HepG2 (cell line): Measurements from ENCODE around the gene OGA. TPM values are rescaled to one million over a fixed set of nuclear protein-coding genes. Genes with fewer than 3 reads are reported as not detected.

Experiments
- ARID2 ChIP-seq: sonication (generic); formaldehyde crosslinking; IDR thresholded peaks from 2 replicates; pipeline ENCODE4 v1.8.1; 2022; ENCODE audit warnings: mild to moderate bottlenecking, missing genetic modification reagents, borderline replicate concordance
- ASH2L ChIP-seq: fragments of 300-600, 200-600 bp; sonication (generic); IDR thresholded peaks from 2 replicates; pipeline ENCODE4 v1.7.0; 2017; ENCODE audit warnings: low read depth, mild to moderate bottlenecking, moderate library complexity, mixed read lengths, low read length; ENCODE audit not compliant: insufficient read length
- DNMT1 ChIP-seq: sonication (generic); formaldehyde crosslinking; IDR thresholded peaks from 2 replicates; pipeline ENCODE4 v1.5.1; 2020; ENCODE audit warnings: mild to moderate bottlenecking, missing genetic modification reagents
- ELF4 ChIP-seq: sonication (generic); formaldehyde crosslinking; IDR thresholded peaks from 2 replicates; pipeline ENCODE4 v1.5.0; 2020; ENCODE audit warnings: missing genetic modification reagents, mild to moderate bottlenecking, moderate library complexity, borderline replicate concordance
- GATAD2A ChIP-seq: IDR thresholded peaks from 2 replicates; pipeline ENCODE4 v1.6.1; 2016
- NFE2 ChIP-seq: sonication (generic); formaldehyde crosslinking; IDR thresholded peaks from 2 replicates; pipeline ENCODE4 v1.4.0; 2020; ENCODE audit warnings: missing genetic modification reagents
- ZMYM2 ChIP-seq: sonication (generic); formaldehyde crosslinking; IDR thresholded peaks from 2 replicates; pipeline ENCODE4 v1.8.0; 2022; ENCODE audit warnings: mild to moderate bottlenecking, missing genetic modification reagents
- ZMYM4 ChIP-seq: sonication (generic); formaldehyde crosslinking; IDR thresholded peaks from 2 replicates; pipeline ENCODE4 v1.8.1; 2023; ENCODE audit warnings: mild to moderate bottlenecking, missing genetic modification reagents
- ZNF343 ChIP-seq: sonication (generic); formaldehyde crosslinking; IDR thresholded peaks from 2 replicates; pipeline ENCODE4 v1.4.0; 2020; ENCODE audit warnings: mild to moderate bottlenecking, missing genetic modification reagents
- ZNF510 ChIP-seq: sonication (generic); formaldehyde crosslinking; IDR thresholded peaks from 2 replicates; pipeline ENCODE4 v1.4.0; 2020; ENCODE audit warnings: low read depth, mild to moderate bottlenecking, missing genetic modification reagents
- ZNF547 ChIP-seq: sonication (generic); formaldehyde crosslinking; IDR thresholded peaks from 2 replicates; pipeline ENCODE4 v1.5.1; 2020; ENCODE audit warnings: mild to moderate bottlenecking, missing genetic modification reagents
- polyA plus RNA-seq, 8 experiments: library from polyadenylated mRNA; depleted of rRNA in 3 of 8; stranded (reverse) in 7 of 8; unstranded in 1 of 8; fragments of >200 nt; fragmentation: Illumina TruSeq in 4 of 8; extraction: Trizol in 4 of 8; gene quantifications; 2 replicates each; pipeline versions ENCODE4 v1.2.1 to v1.2.3, GENCODE V29; 2011 to 2016; ENCODE audit warnings: low read depth in 4 of 8, missing spikeins in 1 of 8, mixed read lengths in 1 of 8; ENCODE audit not compliant: insufficient read depth in 1 of 8
- total RNA-seq, 5 experiments: library from RNA; depleted of rRNA; stranded (reverse); fragments of >200 nt; fragmentation: Illumina TruSeq; extraction: Trizol; gene quantifications; 2 replicates each; pipeline ENCODE4 v1.2.3, GENCODE V29; 2016; ENCODE audit warnings: low read depth in 1 of 5
- TF ChIP-seq, protein P1 (sequence below): sonication (generic); formaldehyde crosslinking; IDR thresholded peaks from 2 replicates; pipeline ENCODE4 v1.5.0; 2020; ENCODE audit warnings: mild to moderate bottlenecking, missing genetic modification reagents, borderline replicate concordance
- TF ChIP-seq, protein P2 (sequence below): sonication (generic); formaldehyde crosslinking; IDR thresholded peaks from 2 replicates; pipeline ENCODE4 v1.8.1; 2023; ENCODE audit warnings: mild to moderate bottlenecking, moderate library complexity, missing genetic modification reagents
- TF ChIP-seq, protein P3 (sequence below): sonication (generic); formaldehyde crosslinking; IDR thresholded peaks from 2 replicates; pipeline ENCODE4 v1.4.0; 2020; ENCODE audit warnings: missing genetic modification reagents
- TF ChIP-seq, protein P4 (sequence below): IDR thresholded peaks from 2 replicates; pipeline ENCODE4 v1.6.1; 2016; ENCODE audit warnings: low read depth
- TF ChIP-seq, protein P5 (sequence below): sonication (generic); formaldehyde crosslinking; IDR thresholded peaks from 2 replicates; pipeline ENCODE4 v1.4.0; 2020; ENCODE audit warnings: mild to moderate bottlenecking, missing genetic modification reagents
- TF ChIP-seq, protein P6 (sequence below): IDR thresholded peaks from 2 replicates; pipeline ENCODE4 v1.6.1; 2016; ENCODE audit warnings: mild to moderate bottlenecking, missing biosample characterization, missing genetic modification reagents

Gene OGA
- total and polyA plus RNA-seq, 2 of the 13 experiments (the other 11 are each of a cell fraction or from before 2014, with no cell fraction given), result 33.2 to 39.8 TPM

DNA sequence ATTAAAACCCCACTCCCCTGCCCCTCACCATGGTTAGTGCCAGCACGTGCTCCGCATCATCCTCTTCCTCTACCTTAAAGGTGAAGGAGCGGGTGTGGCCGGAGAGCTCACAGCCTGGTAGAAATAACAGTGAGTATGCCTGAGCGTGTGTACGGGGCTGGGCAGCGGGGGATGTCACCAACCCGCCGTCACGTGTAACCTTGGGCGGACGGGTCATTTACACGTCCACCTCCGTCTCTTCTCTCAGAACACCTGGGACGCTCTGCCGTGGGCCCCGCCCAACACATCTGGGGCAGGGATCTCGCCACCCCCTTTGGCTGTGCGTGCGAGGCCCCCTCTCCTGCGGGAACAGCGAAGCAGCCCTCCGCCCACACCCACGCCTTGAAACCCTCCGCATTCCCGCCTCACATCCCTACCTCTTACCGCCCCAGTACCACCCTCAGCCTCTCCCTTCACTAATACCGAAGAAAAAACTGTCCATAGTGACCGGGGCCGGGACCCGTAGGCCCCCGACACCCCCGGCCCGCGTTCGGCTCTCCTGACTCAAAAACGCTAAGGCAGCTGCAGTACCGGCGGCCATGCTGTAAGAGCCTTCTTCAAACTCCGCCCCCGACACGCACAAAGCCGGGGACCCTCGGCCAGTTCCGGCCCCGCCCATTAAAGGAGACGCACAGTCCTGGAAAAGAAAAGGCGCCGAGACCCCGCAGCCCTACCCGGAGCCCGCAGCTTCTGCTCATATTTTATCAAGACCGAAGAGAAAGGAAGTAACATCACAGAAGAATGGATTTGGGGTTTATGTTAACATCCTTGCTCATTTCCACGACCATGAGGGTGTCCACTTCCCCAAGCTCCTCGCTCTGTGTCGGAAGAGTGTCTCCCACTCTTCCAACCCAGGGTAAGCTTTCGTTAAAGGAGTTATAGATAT lies 35.2 kb downstream of the OGA start, which contains the start of gene NPM3 (continued):
- TF ChIP-seq, protein P1, sequence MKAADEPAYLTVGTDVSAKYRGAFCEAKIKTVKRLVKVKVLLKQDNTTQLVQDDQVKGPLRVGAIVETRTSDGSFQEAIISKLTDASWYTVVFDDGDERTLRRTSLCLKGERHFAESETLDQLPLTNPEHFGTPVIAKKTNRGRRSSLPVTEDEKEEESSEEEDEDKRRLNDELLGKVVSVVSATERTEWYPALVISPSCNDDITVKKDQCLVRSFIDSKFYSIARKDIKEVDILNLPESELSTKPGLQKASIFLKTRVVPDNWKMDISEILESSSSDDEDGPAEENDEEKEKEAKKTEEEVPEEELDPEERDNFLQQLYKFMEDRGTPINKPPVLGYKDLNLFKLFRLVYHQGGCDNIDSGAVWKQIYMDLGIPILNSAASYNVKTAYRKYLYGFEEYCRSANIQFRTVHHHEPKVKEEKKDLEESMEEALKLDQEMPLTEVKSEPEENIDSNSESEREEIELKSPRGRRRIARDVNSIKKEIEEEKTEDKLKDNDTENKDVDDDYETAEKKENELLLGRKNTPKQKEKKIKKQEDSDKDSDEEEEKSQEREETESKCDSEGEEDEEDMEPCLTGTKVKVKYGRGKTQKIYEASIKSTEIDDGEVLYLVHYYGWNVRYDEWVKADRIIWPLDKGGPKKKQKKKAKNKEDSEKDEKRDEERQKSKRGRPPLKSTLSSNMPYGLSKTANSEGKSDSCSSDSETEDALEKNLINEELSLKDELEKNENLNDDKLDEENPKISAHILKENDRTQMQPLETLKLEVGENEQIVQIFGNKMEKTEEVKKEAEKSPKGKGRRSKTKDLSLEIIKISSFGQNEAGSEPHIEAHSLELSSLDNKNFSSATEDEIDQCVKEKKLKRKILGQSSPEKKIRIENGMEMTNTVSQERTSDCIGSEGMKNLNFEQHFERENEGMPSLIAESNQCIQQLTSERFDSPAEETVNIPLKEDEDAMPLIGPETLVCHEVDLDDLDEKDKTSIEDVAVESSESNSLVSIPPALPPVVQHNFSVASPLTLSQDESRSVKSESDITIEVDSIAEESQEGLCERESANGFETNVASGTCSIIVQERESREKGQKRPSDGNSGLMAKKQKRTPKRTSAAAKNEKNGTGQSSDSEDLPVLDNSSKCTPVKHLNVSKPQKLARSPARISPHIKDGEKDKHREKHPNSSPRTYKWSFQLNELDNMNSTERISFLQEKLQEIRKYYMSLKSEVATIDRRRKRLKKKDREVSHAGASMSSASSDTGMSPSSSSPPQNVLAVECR (CRISPR knock-in tag), result peak; percentile 79
- TF ChIP-seq, protein P2, sequence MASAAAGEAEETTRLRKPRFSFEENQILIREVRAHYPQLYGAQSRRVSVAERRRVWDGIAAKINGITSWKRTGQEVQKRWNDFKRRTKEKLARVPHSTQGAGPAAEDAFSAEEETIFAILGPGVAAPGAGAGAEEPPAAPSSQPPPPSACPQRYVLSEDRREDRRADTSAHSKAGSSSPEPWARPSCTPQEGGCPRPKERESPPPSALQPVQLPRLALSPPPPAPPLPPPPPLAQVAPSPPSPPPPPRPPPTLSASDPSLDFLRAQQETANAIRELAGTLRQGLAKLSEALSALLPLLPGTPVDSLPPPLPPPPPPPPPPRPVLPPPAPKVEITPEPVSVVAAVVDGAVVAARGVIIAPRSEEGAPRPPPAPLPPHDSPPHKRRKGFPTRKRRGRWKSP (CRISPR knock-in tag), result no peak
- TF ChIP-seq NFE2 (CRISPR knock-in tag), result no peak
- TF ChIP-seq ARID2 (CRISPR knock-in tag), result no peak
- TF ChIP-seq, protein P3, sequence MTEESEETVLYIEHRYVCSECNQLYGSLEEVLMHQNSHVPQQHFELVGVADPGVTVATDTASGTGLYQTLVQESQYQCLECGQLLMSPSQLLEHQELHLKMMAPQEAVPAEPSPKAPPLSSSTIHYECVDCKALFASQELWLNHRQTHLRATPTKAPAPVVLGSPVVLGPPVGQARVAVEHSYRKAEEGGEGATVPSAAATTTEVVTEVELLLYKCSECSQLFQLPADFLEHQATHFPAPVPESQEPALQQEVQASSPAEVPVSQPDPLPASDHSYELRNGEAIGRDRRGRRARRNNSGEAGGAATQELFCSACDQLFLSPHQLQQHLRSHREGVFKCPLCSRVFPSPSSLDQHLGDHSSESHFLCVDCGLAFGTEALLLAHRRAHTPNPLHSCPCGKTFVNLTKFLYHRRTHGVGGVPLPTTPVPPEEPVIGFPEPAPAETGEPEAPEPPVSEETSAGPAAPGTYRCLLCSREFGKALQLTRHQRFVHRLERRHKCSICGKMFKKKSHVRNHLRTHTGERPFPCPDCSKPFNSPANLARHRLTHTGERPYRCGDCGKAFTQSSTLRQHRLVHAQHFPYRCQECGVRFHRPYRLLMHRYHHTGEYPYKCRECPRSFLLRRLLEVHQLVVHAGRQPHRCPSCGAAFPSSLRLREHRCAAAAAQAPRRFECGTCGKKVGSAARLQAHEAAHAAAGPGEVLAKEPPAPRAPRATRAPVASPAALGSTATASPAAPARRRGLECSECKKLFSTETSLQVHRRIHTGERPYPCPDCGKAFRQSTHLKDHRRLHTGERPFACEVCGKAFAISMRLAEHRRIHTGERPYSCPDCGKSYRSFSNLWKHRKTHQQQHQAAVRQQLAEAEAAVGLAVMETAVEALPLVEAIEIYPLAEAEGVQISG, result peak; percentile 70
- TF ChIP-seq ZNF547, result no peak
- TF ChIP-seq DNMT1, result no peak
- peak; percentile 72 for TF ChIP-seq ZMYM4 (CRISPR knock-in tag)
- peak; percentile 81 for TF ChIP-seq ZNF343 (CRISPR knock-in tag)
- TF ChIP-seq, protein P4, sequence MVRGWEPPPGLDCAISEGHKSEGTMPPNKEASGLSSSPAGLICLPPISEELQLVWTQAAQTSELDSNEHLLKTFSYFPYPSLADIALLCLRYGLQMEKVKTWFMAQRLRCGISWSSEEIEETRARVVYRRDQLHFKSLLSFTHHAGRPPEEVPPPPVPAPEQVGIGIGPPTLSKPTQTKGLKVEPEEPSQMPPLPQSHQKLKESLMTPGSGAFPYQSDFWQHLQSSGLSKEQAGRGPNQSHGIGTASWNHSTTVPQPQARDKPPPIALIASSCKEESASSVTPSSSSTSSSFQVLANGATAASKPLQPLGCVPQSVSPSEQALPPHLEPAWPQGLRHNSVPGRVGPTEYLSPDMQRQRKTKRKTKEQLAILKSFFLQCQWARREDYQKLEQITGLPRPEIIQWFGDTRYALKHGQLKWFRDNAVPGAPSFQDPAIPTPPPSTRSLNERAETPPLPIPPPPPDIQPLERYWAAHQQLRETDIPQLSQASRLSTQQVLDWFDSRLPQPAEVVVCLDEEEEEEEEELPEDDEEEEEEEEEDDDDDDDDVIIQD (CRISPR knock-in tag), result no peak
- TF ChIP-seq, protein P5, sequence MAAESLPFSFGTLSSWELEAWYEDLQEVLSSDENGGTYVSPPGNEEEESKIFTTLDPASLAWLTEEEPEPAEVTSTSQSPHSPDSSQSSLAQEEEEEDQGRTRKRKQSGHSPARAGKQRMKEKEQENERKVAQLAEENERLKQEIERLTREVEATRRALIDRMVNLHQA (CRISPR knock-in tag), result no peak
- TF ChIP-seq GATAD2A (CRISPR knock-in tag), result 0 out of 2 replicates have a peak, but pooled peaks have one; percentile 9
- TF ChIP-seq ZNF510 (CRISPR knock-in tag), result 0 out of 2 replicates have a peak, but pooled peaks have one; percentile 60
- peak; percentile 67 for TF ChIP-seq ASH2L
- TF ChIP-seq ELF4, result no peak
- no peak for TF ChIP-seq ZMYM2 (CRISPR knock-in tag)
- TF ChIP-seq, protein P6, sequence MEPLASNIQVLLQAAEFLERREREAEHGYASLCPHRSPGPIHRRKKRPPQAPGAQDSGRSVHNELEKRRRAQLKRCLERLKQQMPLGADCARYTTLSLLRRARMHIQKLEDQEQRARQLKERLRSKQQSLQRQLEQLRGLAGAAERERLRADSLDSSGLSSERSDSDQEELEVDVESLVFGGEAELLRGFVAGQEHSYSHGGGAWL (CRISPR knock-in tag), result 0 out of 2 replicates have a peak, but pooled peaks have one; percentile 54
